HG03571 (cell line): ENCODE results near the gene RAI1.

Experiments
- ATAC-seq: cut with Tn5 transposase; IDR thresholded peaks from one replicate; pipeline ENCODE4 v1.9.1; 2021; ENCODE audit not compliant: unreplicated experiment

The RAI1 gene

DNA sequence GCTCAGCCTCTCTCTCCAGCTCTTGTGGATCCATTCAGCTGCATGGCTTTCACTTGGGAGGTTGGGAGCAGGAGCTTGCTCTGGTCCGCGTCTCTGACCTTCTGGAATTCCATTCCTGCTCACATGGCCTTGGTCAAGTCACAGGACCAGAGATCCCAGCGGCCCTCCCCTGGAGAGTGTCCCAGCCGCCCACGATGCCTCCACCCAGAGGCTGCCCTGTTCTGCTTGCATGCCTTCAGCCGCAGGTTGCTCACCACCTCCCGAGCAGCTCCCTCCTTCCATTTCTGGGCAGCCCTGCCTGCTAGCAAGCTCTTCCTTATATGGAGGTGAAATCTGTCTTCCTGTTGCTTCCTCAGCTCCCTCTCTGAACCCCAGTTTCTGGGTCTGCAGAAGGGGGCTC lies 32.6 kb downstream of the RAI1 start:
- no peak for ATAC-seq

DNA sequence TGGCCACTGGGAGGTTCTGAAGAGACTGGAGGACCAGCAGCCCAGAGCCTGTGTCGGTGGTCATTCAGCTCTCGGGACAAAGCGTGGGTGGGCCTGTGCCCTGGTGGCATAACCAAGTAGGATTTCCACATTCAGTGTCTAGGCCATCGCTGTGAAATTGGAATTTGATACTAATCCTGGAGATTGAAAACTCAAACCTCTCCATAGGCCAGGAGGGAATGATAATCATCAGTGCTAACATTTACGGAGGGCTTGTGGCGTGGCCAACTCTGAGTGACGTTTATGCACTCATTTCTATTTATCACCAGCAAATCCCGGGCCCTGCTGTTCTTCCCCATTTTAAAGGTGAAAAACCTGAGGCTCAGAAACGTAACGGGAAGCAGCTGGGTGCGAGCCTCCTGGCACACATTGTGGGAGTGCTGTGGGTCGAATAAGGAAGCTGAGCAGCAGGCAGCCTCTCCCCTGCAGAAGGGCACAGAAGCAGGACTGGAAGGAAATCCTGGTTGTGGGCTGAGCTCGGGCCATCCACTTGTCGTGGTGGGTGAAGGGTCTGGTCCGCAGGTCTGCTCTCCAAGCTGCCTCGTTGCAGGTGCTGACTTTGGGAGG lies 33.1 kb downstream of the RAI1 start:
- no peak for ATAC-seq

DNA sequence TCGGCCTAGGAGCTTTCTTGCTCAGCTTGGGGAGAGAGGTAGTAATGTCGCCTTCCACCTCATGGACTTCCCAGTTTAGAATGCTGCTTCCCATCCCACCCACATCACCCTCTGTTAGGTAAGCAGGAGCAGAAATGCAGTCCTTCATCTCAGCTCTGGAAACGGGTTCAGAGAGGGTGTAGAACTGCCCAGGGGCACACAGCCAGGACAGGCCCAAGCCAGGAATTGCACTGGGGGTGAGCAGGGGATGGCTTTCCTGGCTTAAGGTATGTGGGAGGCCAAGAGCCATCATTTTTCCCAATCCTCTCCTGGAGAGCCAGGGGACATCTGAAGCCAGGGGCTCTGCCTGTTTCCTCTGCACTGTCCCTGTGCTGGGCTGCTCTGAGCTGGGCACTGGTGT lies 33.6 kb downstream of the RAI1 start:
- no peak for ATAC-seq

DNA sequence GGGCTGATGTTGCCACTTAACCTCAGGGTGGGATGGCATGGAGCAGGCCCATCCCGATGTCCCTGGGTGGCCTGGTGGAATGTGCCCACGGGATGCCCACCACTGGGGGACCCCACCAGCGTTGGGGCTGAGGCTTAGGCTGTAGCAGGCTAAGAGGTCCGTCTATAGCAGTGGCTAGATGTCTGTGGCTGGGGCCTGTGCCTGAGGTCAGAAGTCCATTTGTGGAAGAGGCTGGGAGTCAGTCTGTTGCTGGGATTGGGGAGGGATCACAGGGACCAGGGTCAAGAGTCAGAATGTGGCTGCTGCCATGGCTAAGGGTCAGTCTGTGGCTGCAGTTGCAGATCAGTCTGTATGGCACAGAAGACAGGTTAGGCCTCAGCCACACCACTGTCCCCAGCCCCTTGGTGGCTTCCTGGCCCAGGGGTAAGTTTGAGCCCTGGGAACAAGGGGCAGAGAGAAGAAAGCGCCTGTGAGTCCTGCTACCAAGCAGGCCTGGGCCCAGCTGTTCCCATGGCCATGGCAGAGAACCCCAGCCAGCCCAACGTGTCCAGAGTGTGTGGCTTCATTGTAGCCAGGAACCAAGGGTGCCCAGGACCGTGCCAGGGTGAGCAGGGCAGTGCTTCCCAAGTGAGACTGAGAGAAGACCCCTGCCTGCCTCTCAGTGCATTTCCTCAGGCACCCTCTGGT lies 35.7 kb downstream of the RAI1 start:
- ATAC-seq, result no peak

DNA sequence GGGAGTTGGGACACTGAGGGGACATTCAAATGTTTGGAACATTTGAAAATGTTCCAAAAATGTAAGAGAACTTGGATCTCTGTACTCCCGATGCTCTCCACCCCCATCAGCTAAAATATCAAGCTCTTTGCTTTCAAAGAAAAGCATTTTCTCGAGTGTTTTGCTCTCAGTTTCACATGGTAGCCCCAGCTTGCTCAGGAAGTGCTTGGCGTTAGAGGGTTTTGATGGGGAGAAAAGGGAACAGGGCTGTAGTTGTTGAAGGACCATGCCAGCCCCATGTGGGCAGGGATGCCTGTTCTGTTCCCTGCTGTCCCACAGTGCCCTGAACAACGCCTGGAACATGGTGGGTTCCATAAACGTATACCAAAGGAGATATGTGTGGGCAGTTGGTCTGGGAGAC lies 37.0 kb downstream of the RAI1 start:
- no peak for ATAC-seq

DNA sequence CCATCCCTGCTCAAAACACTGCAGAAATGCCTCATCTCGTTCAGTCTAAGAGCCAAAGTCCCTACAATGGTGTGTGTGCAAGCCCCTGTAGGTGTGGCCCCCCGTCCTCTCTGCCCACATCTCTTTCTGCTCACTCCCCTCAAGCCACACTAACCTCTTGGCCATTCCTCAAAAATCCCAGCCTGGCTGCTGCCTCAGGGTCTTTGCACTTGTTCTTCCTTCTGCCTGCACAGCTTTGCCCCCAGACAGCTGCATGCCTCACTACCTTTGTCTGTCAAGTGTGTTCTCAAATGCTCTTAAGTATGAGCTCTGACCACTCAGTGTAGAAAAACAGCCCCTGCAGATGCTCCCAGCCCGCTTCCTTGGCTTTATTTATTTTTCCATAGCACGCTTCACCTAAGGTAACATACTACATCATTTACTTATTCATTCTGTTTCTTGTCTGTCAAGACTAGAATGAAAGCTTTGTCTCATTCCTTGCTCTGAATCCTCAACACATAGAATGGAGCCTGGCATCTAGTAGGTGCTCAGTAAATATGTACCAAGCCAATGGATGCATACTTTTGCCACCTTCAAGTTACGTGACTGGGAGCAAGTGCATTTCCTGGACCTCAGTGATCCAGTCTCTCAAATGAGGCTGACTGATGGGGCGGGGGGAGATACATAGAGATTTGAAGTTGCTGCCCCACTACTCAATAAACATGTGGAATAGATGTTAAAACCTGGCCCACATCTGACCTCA lies 38.1 kb downstream of the RAI1 start:
- ATAC-seq, result no peak

DNA sequence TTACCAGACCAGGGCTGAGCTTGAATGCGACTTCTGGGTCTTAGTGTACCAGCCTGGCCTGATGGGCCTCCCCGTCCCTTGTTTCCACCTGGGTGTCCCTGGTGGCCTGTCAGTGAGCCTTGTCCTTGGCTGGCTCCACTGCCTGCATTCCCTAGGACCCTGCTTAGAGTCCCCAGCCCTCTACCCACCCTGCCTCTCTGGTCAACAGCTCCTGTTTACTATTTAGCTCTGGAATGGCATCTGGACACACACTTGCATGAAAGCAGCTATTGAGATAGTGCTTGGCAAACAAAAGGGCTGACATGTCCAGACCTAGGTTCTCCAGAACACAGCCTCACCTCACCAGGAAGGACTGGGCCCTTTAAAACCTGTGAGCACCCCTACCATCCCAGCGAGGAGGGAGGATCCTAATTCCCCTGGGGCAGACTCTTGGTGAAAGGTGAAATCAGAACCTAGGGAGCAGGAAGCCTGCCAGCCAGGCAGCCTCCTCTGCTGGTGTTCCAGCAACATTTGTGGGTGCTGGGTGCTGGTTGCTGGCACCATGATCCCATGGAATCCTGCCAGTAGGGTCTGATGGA lies 38.8 kb downstream of the RAI1 start:
- no peak for ATAC-seq

DNA sequence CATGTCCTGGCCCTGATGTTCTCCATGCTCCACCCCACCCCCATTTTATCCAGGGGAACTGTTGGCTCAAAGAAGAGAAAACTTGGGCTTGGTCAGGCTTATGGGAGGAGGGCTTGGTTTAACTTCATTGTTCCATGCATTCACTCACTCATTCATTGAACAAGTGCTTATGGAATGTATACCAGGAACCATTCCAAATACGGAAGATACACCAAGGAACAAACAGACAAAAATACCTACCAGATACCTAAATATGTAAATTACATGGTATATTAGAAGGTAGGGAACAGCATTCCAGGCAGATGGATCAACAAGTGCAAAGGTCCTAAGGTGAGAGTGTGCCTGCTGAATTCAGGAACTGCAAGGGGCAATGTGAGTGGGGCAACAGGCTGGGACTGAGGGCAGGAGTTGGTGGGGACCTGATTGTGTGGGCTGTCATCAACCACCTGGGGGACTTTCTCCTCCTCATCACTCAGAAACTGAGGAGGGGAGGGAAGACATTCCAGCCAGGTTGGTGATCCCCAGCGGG lies 39.9 kb downstream of the RAI1 start:
- no peak for ATAC-seq

DNA sequence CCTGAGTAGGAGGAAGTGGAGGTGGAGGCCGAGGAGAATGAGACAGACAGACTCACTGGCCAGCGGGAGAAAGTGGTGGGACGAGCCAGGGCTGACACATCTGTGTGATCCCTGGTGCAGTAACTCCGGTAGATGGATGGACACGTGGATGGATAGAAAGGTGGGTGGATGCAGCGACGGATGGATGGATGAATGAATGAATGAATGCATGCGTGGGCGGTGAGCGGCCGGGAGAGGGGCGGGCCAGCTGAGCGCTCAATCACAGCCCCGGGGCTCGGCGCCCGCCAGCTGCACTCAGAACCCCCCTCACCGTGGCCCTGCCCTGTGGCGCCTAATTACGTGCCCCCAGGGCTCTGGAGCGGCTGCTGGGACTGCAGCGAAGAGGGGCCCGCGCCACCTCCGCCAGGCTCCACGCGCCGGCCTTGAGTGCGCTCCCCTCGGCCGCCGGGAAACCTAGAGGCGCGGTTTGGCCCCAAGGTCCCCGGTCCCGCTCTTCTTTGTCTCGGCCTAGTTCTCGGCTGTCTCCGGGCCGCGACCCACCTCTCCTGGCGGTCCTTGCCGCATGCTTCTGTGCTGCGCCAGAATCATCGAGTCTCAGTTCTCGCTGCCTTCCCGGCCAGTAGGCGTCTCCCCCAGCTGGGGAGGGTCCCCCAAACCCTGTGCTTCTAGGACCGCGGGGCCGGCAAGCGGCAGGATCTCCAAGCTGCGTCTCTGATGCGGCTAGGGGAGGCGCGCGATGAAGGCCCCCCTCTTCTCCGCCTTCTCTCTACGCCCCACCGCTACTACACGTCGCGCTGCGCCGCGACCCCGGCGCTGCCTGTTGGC lies 41.0 kb downstream of the RAI1 start:
- ATAC-seq, result no peak

DNA sequence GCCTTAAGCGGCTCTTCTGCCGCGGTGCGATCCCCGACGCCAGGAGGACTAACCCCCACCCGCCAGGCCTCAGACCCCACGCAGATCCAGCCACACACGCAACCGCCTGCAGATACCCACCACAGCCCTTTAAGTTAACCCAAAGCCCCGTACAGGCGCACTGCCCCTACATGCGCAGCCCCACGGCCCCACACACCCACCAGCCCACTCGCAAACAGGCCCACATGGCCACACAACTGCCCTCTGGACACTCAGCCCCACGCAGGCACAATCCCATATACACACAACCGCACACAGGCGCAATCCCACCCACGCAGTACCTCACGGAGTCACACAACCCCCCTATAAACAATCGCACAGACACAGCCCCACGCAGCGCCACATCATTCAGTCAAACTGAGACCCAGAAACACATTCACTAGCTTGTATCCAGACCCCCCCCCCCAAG lies 41.7 kb downstream of the RAI1 start:
- ATAC-seq, result no peak

DNA sequence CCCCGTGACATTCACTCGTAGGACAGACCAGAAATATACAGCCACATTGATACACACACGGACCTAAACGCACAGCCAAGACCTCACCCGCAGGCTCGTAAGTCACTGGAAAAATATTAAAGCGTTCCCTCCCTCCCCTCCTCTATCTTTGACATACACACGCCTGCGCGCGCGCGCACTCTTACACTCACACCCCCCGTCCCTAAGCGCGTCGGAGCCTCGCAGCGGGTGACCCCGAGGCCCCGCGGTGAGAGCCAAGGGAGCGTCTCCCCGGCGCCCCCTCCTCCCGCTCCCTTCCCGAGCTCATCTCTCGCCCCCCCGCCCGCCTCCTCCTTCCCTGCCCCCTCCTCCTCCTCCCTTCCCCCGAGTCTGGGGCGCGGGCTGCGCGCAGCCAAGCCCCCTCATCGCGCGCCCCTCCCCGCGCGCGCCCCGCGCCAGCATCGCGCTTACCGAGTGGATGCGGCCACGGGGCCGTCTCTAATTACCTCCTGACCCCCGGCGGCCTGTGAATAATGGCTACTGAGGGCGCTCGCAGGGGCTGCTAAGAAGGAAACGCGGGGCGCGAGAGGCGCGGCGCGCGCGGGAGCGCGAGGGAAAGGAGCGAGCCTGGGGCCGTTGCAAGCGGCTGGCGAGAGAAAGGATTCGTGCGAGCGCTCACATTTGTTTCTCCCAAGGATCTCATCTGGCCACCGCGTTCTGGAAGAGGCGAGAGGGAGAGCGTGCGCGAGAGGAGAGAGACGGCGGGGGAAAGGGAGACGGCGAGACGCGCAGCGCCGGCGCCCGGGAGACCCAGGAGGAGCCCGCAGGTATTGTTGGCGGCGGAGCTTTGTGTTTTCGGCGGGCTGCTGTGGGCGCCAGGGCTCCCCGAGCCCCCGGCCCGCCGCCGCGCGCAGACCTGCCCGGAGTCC lies 42.4 kb downstream of the RAI1 start:
- ATAC-seq, result no peak

DNA sequence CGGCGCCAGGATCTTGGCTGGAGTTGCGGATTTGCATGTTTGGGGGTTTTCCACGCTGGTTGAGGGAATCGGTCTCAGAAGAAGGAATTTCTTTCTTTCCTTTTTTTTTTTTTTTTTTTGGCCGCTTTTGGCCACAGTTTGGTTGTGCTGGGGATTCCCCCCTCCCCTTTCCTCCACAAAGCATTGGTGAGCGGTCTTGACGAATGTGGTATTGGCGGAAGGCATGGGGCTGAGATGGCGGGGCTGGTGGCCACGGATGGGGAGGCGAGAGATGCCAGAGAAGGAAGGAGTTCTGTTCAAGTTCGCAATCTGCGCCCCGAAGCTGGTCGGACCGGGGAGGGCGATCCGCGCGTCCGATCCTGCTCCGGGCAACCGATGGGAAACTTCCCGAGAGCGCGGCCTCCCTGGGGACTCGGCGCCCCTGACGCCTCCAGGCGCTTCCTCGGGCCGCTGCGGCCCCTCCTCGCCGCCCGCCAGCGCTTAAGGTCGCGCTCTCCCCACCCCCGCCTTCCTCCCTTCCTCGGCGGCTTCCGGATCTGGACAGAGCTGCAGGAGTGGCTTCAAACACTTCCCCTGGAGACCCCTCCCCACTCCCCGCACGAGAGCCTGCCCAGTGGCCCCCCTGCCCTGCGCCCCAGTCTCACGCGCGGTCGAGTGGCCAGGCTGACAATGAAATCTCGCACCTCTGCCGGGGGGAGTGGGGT lies 43.2 kb downstream of the RAI1 start:
- ATAC-seq, result no peak

DNA sequence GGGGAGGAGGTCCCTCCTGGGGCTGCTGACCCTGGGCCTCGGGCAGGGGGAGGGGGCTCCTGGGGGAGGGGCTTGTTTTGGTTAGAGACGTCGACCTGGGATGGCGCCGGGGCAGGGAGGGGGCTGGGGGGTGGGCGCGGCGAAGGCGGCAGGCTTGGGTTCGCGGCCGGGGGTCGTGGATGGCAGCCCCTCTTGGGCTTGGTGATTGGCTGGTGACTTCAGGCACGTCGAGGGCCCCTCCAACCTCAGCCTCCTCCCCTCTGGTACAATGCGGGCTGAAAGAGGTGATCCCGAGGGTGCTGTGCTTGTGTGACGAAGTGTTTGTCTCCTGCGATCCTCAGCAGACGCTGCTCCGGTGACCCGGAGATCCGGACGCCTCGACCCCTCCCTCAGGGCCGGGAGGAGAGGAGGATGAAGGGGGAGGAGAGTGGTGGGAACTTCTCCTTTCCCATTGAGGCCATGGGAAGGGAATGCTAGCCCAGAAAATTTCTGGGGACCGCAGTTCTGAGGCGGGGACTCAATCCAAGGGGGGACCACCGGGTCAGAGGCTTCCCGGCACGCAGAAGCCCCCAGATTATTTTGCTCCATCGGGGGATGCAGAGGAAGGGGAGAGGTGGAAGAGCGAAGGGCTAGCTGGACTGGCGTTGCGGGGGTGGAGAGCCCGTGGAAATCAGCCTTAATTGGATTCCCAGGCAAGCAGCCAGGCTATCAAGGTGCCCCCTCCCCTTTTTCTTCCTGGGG lies 43.9 kb downstream of the RAI1 start:
- ATAC-seq, result no peak

DNA sequence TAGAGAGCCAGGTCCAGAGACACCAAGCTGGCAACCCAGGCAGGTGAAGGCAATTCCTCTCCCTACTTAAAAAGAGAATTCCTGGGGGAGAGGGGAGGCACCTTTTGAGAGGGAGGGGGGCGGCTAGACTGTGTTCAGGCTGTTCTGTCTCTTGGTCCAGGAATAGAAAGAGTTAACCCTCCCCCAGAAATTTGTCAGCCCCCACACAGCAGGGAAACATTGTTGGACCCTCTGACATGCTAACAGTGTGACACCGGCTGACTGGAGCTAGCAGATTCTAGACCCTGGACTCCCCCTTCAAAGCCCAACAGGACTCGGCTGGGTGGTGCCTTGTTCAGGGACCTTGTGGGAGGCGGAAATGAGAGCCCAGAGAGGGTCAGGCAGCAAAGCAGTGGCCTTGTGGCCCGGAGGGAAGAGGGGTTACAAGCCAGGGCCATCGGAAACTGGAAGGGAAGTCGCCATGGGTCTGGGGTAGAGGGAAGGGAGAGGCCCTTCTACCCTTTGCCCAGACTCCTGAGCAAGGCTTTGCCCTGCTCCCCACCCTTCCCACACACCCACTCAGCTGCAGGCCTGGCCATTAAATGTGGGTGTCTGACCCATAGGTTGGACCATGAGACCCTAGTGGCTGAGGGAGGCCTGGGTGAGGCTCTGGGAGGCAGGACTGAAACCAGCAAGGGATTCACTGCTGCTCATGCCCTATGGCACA lies 44.6 kb downstream of the RAI1 start:
- ATAC-seq, result no peak

DNA sequence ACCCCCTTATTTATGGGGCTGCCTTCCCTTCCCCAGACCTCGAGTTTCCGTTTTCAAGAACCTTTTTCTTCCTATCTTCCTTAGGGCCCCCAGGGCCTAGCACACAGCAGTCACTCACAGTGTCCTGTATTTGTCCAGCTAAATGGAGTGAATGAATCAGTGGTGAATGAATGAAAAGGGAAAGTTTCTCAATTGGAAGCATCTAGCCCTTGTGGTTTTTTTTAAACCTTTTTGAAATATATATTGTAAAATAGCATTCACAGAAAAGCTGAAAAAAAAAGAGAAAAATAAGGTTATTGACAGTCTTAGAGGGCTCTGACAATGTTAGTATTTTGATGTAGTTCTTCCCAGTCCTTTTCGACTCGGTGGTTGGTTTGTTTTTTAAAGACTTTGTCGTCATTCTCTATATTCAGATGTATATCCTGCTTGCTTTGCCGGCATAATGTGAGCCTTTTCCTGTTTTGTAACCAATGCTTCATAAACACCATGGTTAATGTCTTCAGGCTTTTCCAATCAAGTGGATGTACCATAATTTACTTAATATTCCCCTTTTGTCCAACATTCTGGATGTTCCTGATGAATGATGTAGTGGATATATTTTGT lies 45.3 kb downstream of the RAI1 start:
- ATAC-seq, result no peak

DNA sequence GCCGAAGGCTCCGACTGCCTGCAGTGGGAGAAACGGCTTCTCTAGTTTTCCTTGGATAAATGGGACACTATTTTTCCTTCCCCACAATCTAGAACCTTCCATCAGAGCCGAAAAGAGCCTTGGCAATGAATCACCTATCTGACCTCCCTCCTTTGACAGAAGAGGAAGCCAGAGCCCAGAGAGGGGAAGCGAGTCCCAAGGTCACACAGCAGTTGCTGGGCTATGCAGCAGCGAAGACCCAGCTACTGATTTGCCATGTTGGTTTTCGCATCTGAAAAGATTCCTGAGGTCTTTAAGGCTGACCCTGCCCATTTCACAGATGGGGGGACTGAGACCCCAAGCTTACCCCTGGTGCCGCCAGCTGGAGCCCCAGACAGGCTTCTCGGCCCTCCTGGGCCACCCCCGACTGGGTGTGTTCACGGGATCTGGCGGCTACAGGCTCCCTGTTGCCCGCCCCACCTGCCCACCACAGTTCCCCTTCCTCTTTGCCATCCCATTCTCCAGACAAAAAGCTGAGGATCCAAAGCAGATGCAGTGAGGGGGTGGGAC lies 45.9 kb downstream of the RAI1 start:
- ATAC-seq, result no peak

DNA sequence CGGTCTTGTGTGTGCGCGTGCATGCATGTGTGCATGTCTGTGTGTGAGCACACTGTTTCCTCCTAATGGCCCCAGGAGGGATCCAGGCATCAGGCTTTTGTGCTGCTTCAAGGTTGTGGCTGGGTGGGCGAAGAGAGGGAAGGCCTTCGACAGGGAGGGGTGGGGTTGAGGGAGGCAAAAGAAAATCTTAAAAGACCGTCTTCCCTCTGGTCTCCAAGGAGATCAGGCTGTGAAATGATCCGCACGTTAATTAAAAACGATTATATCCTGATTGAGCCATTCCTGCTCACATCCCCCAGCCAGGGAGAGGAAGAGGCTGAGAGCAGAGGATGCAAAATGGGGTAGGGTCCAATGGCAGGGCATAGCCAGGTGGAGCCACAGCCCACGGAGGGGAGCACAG lies 46.9 kb downstream of the RAI1 start:
- ATAC-seq, result no peak
